Measurements from ENCODE around the gene CDHR3.

The CDHR3 gene

DNA sequence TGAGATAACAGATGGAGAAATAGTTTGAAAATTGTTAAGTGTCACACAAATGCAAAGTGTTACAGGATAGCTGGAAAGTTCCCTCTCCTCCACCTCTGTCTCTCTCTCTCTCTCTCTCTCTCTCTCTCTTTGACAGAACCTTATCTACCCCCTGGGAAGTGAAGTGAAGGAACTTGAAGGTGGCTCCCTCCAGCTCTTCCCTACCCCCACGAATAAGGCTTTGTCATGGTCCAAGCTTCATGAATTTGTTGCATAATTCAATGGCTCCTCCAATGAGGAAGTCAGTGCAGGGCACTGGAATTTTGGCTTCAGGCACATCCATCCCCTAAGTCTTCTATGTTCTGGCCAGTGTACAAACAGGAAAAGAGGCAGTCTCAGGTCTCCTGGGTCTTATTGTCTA, 66.4 kb downstream of the CDHR3 start:
- DNase-seq (ENCODE audit: low spot score) = no peak

DNA sequence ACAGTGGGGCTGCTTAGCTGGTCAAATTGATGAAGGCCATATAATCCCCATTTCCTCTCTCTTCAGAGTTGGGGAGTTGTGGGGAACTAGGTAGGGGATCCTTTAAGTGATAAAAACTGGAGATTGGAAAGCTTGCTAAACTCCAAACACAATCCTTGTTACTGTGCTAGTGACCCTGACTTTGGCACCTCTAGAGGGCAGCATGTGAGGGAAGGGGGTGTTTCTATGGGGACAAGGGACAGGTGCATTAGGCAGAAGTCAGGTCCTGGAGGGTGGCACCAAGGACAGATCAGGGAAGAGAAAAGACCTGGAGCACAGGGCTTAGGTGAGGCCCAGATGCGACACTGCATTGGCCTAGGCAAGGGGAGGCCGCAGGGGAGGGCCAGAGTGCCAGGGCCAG, 66.9 kb downstream of the CDHR3 start:
- DNase-seq (ENCODE audit: low spot score) = no peak

DNA sequence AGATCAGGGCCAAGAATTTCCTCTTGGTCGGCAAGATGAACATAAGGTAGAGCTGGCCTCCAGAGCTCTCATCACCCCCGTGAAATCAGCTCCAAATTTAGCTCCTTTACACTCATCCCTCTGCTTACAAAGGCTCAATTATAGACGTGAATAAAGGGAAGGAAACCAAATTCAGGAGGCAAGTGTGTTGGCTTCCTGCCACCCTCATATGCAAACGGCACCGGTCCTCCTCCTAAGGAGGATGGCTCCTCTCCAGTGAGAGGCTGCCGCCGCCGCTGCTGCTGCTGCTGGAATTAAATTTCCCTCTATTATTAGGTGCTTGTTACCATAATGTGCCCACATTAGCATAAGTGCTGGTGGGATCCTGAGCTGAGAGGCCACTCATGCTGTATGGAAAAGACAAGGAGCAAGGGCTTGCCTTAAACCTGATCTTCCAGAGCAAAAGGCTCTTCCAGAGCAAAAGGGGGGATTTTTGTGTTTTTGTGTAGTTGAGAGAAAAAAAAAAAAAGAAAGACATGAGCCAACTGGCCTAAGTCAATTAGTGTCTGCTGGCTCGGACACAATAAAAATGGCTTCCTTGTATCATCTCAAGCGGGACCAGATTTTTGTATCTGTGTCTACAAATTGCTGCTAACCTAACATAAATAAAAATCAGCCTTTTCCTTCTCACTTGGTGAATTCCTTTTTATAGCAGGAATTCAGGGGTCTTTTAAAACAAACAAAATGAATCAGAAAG, 68.4 kb downstream of the CDHR3 start:
- DNase-seq (ENCODE audit: low spot score) = no peak

DNA sequence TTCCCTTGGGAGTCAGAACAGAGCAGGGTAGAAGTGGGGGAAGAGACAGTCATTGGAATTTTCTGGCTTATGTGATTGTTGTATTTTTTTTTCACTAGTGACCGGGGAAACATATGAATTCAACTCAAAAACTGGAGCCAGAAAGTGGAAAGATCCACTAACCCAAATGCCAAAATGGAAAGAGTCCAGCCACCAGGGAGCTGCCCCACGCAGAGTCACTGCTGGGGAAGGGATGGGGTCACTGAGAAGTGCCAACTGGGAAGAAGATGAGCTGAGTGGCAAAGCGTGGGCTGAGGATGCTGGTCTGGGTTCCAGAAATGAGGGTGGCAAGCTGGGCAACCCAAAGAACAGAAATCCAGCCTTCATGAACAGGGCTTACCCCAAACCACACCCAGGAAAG, 69.2 kb downstream of the CDHR3 start:
- no peak for DNase-seq (ENCODE audit: low spot score)

DNA sequence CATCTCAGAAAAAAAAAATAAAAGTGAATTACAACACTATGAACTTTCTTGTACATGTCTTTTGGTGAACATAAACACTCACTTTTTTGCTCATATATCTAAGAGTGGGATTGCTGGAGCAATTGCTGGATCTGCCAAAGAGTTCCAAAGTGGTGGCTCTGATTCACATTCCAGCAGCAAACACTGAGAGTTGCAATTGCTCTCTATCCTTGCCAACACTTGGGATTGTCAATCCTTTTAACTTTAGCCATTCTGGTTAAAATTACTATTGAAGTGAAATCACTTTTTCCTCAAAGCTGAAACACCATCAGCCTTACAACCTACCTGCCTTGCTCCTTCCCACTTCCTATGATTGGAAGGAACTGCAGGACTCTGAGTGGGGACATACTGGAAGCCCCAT, 70.7 kb downstream of the CDHR3 start:
- DNase-seq (ENCODE audit: low spot score) = no peak

DNA sequence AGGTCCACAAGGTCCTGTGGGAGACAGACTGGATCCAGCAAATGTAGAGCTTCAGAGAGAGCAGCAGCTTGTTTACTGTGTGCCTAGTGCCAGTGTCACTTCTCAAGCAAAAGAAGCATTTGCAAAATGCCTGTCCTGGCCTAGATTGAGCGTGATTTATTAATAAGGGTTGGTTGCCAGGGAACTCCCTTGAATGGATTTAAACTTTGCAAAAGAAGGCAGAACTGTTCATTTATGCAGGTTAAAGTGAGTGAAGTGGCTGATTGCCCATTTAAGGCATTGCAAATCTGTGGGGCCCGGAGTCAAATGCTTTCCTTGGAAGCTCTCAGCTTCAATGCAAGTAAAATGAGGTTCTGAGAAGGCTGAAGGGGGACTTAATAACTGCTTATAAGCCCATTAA, 71.3 kb downstream of the CDHR3 start:
- DNase-seq (ENCODE audit: low spot score) = no peak

DNA sequence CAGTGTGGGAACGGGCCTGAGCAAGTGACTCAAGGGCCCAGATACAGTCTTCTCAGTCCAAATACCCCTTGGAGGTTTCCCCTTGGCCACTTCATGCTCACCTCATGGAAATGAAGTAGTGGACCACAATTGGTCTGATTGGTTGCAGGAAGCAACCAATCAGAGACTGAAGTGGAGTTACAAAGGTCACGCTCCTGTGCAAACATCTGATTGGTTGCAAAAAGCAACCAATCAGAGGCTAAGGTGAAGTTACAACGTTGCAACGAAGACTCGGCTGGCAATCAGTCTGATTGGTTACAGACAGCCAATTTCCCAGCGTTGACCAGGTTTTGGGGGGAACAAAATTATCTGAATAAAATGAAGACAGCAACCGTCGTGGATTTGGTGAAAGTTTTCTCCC, 72.5 kb downstream of the CDHR3 start:
- DNase-seq (ENCODE audit: low spot score) = no peak

DNA sequence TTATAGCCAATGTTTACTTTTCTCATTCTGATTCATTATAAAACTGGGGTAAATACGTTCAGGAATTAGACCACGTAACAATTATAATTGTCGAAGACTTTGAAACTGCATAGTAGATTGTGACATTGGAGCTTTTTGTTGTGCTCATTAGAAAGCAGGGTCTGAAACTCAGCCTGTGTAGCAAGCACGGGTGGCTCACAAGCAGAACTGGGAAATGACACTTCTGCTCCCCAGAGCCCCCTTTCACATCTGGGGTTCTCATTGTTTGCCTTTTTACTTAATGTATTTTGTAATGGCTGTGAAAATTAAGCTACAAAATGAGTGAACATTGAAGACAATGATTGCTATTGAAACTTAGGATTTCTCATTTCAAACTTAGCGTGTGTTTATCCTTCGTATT, 72.9 kb downstream of the CDHR3 start:
- DNase-seq (ENCODE audit: low spot score) = no peak

DNA sequence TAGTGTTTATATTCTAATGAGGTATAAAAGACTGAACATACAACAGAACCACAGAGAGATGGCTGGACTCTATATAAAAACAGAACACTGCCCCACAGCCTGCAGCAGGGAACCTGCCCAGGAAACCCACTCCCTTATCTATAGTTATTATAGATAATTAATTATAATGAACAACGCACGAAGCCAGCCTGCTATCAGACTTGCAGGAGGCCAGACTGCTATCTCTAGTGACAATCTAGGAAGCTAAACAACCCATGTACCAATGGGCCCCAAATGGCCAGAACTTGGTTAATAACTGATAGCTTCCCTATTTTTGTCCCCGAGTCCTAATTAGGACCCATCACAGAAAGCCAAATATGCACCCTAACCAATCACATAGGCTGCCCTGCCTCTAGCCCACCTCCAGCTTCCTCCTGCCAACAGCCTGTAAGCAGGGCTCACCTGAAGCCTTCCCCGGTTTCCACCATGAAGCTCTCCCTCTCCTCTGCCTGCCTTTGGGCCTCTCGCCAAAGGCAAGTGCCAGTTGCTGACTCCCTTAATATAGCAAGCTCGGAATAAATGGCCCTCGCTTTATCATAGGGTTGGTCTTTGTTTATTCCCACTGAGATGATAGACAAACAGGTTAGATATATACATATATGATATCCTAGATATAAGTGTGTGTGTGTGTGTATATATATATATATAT, 74.6 kb downstream of the CDHR3 start:
- DNase-seq (ENCODE audit: low spot score) = no peak

DNA sequence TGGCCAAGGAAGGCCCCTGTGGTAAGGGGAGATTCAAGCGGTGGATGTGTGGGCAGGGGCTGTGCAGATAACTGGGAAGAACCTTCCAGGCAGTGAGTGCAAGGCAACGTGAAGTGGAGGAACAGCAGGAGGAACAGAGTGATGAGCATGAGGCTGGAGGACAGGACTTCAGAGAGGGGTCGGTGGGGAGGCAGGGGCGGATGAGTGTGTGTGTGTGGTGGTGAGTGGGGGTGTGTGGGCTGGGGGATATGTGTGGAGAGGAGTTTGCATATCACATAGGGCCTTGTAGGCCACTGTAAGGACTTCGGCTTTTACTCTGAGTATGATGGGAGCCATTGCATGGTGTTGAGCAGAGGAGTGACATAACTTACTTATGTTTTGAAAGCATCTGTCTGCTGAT, 75.2 kb downstream of the CDHR3 start:
- no peak for DNase-seq (ENCODE audit: low spot score)

DNA sequence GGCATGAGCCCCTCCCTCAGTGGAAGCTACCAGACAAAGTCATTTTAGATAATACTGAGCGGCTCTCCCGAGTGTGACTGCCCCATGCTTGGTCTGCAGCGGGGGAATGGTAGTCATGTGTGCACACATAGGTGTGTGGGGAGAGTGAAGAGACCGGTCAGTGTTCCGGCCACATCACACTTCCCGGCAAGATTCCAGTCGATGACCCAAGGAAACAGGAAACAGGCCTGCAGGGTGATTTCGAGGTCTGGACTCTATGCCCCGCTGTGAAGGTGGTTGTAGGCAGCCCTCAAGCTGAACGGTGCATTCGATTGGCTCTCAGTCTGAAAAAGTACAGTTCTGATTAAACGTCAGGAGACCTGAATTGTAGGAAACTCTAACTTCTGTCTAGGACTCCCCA, 75.9 kb downstream of the CDHR3 start:
- DNase-seq (ENCODE audit: low spot score) = no peak

DNA sequence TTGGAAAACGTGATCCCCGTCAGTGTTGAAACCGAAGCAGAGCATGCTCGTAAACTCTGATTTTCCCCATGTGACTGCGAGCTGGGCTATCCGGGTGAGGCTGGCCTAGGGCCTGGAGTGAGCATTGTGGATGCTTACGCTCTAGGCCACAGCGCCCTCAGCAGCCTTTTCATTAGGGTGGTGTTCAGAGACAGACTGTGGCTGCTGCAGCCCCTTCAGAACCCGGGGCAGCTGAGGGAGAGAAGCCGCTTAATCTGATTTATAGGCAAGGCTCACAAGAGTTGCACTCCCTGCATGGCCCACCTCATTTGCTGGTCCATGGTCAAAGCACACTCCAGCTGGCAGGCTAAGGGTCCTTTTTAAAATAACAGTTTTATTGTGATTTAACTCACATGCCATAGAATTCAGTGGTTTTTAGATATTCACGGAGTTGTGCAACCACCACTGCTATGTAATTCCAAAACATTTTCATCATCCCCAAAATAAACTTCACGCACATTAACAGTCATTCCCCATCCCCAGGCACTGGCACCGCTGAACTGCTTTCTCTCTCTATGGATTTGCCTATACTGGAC, 76.5 kb downstream of the CDHR3 start:
- DNase-seq (ENCODE audit: low spot score) = no peak

DNA sequence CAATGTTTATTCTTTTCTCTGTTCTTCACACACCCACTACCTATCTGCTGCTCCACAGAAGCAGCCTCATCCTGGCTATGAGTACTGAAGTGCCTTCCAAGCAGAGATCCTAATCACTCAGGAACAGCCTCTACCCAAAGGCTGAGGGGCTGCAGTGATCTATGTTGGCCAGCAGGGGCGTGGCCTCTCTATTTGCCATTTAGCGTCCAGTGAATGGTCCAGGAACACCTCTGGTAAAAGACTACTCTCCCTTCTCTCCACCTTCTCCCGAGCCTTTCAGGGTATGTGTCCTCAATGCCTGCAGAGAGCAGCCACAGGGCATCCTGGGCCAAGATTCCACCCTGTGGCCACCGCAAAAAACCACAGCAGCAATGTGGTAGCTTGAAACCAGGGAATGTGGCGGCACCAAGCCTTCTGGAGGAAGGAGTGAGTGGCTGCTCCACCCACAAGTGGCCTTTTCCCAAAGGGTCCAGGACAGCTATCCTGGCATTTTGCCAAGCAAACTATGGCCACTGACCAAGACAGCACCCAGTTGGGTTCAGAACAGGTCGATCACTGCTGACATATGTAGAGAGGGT, 78.2 kb downstream of the CDHR3 start:
- peak; percentile 79 for DNase-seq (ENCODE audit: low spot score)

DNA sequence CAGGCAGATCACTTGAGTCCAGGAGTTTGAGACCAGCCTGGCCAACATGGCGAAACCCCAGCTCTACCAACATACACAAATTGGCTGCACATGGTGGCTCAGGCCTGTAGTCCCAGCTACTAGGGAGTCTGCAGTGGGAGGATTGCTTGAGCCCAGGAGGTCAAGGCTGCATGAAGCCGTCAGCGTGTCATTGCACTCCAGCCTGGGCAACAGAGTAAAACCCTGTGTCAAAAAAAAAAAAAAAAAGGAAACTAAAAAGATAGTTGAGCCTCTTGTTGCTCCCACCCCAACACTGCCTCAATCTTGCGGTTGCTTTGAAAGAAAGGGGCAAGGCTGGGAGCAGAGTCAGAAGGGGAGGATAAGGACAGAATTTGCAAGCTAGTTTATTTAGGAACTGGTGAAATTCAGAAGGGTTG, 79.1 kb downstream of the CDHR3 start:
- no peak for DNase-seq (ENCODE audit: low spot score)

DNA sequence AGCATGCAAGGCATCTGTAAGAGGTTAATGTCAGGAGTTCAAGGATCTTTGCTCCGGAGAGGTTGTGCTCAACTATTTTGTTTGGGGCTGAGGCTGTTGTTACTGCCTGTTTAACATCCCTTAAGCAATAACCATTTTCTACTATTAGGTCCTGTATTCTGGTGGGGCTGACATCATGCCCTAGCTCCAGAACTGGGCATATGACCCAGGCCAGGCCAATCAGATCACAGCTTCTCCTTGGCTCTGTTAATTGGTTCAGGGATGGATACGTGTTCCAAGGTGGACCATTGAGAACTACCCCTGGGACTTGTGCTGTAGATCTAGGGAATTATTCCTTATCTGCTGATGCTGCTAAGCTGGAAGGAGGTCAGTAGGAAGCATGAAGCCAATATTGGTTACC, 82.1 kb downstream of the CDHR3 start:
- DNase-seq (ENCODE audit: low spot score) = no peak

DNA sequence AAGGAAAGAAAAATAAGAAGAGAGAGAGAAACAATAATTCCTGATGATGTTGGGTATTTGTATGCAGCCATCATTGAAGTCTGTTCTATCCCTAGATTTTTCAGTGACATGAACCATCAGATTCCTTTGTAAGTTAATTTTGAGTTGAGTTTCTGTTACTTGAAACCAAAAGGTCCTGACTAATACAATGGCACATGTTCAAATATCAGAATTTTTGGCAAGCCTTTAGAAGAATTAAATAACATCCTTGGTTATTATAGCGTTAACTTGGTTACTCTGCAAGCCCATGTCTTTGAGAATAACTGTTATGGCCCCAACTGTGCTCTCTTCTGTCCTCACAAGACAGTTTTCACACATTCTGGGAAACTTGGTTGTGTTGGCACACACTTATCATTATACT, 82.5 kb downstream of the CDHR3 start:
- DNase-seq (ENCODE audit: low spot score) = no peak

DNA sequence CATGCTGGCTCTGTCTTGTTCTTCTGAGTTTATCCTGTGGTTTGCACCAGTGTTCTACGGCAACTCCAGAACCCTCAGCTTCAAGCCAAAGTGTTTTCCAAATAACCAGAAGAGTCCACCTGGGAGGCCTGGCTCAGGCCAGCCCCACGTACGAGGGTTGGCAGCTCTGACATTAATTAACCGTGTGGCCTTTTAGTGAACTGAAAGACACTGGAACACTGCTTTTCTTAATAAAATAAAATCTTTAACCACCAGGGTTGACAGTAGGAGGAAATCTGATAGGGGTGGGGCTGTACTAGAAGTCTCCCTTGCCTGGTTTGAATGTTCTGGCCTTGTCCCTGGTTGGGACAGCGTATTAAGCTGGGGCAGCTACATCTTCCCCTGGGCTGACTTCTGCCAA, 84.1 kb downstream of the CDHR3 start:
- DNase-seq (ENCODE audit: low spot score) = no peak

DNA sequence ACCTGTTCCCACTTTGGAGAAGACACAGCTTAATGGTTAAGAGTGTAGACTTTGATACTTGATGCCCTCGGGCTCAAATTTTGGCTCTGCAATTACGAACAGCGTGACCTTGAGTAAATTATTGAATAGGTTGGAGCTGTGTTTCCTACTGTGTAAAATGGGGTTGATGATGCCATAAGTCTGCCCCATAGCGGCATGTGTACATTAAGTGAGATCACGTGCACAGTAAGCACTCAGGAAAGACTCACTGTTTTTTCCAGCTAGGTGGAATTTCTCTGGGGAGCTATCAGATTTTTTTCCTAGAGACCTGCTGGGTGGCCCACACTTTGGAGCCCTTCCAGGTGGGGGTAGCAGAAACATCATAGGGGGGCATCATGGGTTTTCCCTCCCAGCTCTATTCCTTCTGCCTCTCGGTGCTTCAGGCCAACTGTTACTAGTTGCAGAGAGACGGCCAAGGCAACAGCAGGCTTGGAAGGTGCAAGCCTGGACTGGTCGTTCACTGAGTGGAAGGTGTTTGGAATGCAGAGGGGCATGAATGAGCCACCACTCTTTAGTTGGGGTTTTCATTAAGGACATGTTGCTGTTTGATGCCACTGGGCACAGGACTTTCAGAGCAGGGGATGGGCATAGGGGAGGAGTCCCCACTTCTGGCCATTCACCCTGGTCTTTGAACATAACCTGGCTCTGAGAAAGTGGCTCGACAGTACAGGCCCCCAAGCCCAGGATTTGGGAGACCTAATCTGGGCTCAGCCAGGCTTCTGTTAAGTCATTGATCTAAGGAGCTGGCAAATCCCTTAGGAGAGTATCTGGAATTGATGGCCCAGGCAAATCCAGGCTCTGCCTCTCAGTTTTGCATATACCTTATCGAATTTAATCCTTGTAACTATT, 85.0 kb downstream of the CDHR3 start:
- DNase-seq (ENCODE audit: low spot score) = no peak

DNA sequence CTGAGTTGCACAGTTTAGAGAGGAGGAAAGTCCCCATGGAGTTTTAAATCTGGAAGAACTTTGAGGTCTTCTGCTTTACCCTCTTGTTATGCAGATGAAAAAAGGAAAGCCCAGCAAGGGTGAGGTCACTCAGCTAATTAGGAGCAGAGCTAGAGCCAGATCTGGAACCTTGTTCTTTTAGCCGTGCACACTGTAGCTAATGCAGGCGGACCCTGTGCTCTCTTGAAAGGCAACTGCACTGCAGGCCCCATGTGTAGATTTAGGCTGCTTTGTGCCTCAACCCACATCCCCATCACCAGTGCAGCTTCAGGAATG, 85.6 kb downstream of the CDHR3 start:
- DNase-seq (ENCODE audit: low spot score) = no peak

DNA sequence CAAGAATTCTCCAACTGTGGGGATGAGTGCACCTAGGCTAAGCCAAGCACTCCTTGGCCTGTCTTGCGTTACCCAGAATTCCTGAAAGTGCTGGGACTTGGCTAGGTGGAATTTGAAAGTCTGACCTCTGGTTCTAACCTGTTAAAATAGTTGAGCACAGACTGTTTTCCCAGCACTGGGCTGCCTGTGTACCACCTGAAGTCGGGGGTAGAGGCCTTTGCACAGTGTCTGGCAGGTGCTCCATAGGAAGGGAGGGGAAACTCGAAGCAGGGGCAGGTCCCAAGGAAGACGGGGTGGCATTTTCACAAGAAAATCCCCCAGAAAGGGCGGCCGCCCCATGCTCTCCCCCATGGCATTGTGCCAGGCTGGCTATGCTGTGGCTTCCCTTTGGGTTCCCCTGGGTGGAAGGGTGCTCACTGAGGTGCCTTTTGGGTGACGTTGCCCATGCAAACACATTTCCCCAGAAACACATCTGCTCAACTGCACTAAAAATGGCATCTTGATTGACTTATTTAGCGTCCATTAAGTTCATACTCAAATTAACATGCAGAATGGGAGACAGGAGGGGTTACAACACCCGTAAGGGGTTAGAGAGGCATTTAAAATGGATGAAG, 86.2 kb downstream of the CDHR3 start:
- peak; percentile 82 for DNase-seq (ENCODE audit: low spot score)

DNA sequence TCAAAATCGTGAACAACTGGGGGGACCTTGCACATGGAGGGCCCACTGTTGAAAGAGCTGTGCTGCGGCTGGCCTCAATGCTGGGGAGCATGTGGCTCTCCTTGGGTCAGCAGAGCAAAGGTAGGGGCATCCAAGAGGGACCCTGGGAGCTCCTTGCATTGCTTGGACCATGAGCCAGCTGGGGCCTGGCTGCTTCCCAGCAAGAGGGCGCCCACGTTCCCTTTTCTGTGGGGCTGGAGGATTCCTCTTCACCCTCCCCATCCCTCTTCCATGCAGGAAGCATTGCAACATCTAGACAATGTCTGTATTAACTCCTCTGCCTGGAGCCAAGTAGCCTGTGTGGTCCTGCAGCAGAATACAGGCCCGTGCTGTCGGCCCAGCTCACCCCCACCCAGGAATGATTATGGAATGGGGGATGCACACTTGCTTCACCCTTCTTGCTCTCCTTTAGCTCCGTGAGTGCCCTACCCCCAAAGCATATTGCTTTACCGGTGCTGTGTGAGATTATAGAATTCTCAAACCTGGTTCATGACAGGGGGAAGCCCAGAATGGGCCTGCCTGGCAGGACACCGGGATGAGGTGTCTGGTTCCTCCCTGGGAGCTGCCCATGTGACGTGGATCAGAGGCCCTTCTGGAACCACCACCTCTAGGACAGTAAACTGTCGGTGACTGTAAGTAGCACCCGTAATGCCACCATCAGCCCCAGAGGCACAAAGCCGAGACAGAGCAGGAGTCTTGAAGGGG, 87.1 kb downstream of the CDHR3 start:
- DNase-seq (ENCODE audit: low spot score) = no peak
